GM21447 (cell line): ENCODE results near the gene CIAPIN1.

ENCODE experiments used
- ATAC-seq: cut with Tn5 transposase; IDR thresholded peaks from one replicate; pipeline ENCODE4 v1.9.1; 2021; ENCODE audit not compliant: unreplicated experiment

CIAPIN1 gene

GRCh38 chr16:57447186-57447962 is at the start of gene CIAPIN1, which contains the start of gene COQ9:
TSS of gene CIAPIN1 (minus strand) at chr16:57447385. CDS start at chr16:57440928, 6,457 bp downstream.
TSS of gene COQ9 (plus strand) at chr16:57447479. CDS start at chr16:57447506, 27 bp downstream.
- peak; percentile 98 for ATAC-seq

- ATAC-seq, result no peak
These were observed 46.6 kb upstream of the CIAPIN1 start for GRCh38 chr16:57493767-57494166.

DNA sequence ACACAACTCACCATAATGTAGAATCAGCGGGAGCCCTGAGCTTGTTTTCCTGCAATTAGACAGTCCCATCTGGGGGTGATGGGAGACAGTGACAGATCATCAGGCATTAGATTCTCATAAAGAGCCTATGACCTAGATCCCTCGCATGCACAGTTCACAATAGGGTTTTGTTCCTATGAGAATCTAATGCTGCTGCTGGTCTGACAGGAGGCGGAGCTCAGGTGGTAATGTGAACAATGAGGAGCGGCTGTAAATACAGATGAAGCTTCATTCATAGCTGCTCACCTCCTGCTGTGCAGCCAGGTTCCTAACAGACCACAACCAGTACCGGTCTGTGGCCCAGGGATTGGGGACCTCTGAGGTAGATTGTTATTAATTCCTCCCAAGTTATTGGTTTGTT is 42.0 kb upstream of the CIAPIN1 start:
- no peak for ATAC-seq

DNA sequence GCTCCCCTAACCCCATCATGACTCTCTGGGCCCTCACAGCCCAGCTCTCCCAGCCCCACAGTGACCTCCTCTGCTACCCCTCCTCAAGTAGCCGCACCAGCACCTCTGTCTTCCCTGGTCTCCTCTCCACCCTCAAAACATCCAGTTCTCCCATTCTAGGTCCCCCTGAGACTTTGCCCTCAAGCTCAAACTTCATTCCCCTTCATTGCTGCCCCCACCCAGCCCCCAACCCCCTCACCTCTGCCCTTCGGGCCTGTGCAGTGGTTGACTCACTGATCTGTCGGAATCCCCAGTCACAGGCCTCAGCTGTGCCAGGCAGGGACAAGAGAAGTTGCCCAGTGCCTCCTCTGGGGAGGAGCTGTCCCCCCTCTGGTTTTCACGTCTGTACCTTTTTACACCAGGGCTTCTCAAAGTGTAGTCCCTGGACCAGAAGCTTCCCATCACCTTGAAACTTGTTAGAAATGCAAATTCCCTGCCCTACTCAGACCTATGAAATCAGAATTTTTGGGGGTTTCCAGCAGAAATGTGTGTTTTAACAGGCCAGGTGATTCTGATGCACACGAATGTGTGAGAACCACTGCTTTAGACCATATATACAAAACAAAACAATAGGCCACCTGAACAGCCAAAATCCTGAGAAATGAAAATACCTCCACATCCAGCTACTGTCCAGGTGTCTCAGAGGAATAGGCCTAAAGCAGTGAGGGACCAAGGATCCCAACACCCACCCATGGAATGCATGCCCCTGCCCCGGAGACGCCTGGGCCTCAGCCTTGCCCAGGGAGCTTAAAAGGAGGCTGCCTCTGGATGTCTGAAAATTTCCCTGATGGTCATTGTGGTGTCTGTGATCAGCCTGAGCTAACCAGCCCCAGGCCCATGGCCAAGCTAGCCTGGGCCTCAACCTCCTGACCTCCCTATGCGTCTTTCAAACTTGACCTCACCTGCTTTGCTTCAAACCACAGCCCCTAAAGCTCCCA is 40.0 kb upstream of the CIAPIN1 start:
- no peak for ATAC-seq

DNA sequence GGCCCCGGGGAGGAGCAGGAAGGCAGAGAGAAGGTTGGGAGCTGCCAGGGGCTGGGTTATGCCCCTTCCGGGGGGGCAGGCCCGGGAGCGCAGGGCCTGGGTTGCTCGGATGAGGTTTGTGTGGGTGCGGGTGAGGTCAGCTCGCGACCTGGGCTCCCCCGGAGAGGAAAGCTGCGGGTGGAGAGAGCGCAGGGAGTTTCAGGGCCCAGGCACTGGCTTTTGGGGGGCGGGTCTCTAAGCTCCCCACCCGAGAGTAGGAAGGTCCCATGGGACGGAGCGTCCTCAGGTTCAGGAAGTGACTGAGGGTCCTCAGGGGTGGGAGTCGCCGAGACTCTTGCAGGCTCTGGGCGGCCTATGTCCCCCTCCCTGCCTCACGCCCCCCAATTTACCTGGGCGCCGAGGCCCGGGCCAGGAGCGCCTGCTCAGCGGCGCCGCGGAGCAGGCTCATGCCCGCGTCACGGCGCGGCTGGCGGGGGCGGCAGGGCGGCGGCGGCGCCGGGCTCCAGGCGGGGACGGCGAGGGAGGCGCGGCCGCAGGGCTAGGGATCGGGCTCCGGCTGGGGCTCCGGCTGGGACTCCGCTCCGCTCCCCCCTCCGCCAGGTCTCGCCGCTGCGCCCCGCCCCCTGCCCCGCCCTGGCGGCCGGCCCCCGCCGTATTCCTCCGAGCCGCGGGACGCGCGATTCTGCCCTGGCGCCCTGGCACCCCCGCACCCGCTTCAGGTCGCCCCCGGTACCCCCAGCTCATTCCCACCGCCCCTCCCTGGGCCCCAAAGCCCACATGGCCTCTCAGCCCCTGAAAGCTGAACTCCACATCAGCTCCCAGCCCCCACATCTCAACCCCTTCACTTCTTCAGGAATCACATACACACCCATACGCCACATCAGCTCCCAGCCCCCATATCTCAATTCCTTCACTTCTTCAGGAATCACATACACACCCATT is 39.0 kb upstream of the CIAPIN1 start, which contains the start of gene DOK4:
Gene DOK4, minus strand, starts transcription at position 578 of the 942 bp plus-strand sequence. CDS start 6,986 bp downstream, outside the sequence.
- peak; percentile 83 for ATAC-seq

- ATAC-seq, result no peak
These were observed 38.1 kb upstream of the CIAPIN1 start for GRCh38 chr16:57485091-57485915.

DNA sequence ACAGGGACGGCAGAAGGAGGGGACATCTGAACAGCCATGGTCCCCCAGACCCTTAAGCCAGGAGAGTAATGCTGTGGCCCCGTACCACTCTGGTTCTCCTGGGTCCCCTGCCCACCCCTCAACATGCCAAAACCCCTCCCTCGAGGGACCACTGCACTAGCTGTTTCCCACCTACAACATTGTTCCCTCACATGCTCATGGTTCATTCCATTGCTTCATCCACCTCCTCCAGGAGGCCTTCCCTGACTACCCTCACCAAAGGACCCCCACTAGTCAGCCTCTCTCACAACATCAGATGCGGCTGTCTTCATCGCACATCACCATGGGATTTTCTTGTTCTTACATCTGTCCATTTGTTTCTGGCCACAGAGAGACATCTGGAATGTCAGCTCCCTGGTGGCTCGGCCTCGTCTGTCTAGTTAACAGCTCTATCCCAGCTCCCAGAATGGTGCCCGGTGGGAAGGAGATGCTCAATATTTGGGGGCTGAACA is 37.4 kb upstream of the CIAPIN1 start:
- no peak for ATAC-seq

- ATAC-seq, result no peak
These were observed 36.7 kb upstream of the CIAPIN1 start for GRCh38 chr16:57483725-57484514.

GRCh38 chr16:57482845-57483545 is 35.8 kb upstream of the CIAPIN1 start:
- ATAC-seq, result no peak

- ATAC-seq, result no peak
These were observed 34.2 kb upstream of the CIAPIN1 start for GRCh38 chr16:57481421-57481820.

DNA sequence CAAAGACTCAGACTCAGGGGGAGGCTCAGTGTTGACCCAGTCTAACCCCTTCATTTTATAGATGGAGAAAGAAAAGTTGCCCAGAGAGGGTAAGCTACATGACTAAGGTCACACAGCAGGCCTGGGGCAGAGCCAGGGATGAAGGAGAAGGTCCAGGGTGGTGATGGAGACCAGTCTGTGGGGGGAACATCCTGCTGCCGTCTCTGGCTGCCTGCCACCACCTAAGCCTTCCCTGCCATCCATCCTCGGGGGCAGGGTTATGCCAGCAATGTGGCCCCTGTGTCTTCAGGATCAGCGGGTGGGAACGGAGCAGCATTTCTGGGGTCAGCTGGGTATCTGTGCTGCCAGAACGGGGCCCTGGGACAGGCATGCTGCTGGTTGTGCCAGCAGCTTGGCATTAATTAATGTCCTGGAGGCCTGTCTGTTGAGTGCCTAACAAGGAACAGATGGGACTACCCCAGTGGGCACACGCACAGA is 33.6 kb upstream of the CIAPIN1 start:
- no peak for ATAC-seq

DNA sequence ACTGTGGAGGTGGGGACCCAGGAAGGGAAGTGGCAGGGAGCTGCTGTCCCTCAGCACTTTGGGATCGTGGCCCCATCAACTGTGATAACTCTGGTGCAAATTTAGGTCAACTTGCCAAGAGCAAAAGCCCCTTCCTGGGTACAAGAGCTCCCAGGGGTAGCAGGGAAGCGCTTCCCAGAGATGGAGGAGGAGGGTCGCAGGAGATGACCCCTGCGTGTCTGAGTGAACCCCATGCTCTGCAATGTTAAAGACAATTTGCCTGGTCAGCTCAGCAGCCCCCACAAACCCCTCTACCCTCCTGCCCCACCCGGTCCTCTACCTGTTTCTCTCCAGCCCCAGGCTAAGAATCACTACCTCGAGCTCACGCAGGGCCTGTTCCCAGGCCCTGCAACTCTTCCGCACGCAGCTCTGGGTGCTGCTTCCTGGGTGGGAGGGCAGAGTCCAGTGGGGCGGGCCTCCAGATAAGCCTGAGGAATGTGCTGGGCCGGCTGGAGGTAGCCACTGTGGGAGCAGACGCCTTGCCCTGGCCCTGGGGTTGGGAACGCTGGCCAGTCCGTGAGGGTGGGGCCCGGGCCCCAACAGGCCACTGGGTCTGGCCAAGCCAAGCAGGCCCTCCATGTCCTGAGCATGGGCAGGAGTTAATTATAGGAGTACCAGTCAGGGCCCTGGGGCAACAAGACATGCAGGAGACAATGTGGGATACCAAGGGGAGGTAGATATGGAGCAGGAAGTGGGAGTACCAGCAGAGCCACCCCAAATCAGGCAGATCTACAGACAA is 33.0 kb upstream of the CIAPIN1 start:
- ATAC-seq, result no peak

GRCh38 chr16:57479205-57479975 is 32.2 kb upstream of the CIAPIN1 start:
- no peak for ATAC-seq

DNA sequence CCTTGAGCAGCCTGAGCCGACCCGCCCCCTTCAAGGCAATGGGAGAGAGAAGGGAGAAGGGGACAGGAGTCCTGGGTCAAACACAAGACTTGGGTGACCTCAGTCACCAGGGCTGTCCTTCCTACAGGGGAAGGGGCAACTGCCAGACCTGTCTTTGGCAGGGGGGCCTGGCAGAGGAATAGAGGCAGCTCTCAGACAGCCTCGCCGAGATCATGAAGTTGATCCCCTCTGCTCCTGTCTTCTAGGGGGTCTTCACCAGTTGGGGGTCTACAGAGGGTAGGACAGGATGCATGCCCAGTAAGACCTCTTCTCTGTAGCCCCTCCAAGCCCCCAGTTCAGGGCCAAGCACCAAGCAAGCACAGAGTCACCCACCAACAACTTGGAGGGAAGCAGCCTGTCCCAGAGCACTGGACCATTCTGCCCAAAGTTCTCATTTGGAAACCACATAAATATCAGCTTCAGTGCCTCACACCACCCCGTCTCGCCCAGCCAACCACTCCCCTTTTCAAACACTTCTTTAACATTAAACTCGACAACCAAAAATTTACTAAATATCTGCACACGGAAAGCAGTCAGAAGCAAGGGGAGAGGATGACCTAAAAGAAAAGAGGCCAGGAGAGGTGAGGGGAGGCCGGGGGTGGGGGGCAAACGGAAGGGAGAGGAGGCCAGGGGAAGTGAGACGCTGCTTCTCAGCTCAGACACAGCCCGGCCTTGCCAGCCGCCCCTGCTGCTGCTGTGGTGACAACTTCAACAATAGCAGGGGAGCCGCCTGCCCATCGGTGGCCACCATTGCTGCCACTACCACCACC is 31.4 kb upstream of the CIAPIN1 start:
- ATAC-seq, result no peak

DNA sequence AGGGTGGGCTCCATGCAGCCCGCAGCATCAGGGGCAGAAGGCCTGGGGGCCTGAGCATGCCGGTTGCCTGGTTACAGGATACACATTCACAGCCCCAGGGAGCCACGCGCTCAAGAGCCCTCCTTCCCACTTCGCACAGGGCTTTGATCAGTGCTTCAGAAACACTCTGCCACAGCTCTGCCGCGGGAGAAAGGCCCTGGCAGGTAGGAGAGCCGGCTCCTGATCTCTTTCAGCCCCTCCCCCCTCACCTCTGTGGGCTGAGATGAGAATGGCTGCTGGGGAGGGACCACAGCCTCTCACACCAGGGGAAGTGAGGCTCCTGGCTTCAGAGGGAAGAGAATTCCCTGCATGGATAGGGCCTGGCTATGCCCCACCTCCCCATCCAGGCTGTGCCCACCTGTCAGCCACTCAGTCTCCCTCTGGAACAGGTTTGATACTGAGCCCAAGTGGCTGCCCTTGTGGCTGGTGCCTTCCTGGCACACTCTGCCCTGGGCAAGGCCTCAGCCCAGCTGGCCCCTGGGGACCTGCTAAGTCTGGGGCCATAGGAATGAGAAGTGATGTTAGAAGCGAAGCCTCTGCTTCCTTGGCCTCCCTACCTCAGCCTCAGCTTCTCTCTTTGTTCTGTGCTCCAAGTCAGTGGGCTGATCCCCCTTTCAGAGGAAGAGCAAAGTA is 30.5 kb upstream of the CIAPIN1 start:
- no peak for ATAC-seq
